GM23248 (cell line): ENCODE results near the gene SSR4.

Source experiments
- EZH2 ChIP-seq: fragments of 200-600 bp; sonication (generic); IDR thresholded peaks from 2 replicates; pipeline ENCODE4 v1.6.1; 2018; ENCODE audit warnings: antibody characterized with exemption, mild to moderate bottlenecking; ENCODE audit not compliant: insufficient read depth, poor library complexity, severe bottlenecking
- EZH2phosphoT487 ChIP-seq: fragments of 200-600 bp; sonication (generic); IDR thresholded peaks from 2 replicates; pipeline ENCODE4 v1.6.1; 2018; ENCODE audit warnings: antibody characterized with exemption, moderate library complexity, mild to moderate bottlenecking, low read depth; ENCODE audit not compliant: insufficient read depth

DNA sequence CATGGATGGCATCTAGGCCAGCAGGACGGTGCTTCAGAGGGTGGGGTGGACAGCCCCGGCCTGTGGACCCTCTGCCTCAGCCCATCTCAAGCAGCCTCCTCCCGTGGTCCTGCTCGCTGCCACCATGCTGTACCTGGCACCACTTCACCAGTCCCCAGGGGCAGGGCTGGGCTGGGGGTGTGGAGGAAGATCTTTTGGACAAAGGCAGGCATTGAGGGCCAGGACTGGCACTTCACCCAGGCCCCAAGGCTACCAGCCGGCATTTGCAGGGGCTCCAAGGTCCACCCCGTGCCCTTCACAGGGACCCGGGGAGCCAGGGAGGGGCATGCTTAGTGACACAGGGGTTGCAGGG is 29.7 kb upstream of the SSR4 start:
- no peak for TF ChIP-seq EZH2phosphoT487
- TF ChIP-seq EZH2, result no peak
